Left lung (tissue), 10 donors: Measurements from ENCODE around the gene STIM1. TPM values are rescaled to one million over a fixed set of nuclear protein-coding genes. Genes with fewer than 3 reads are reported as not detected.
A peak's percentile ranks its signal among the peaks of the same experiment; 100 is the strongest.

Experiments used
- ATAC-seq: fragments of 200-7000 bp; cut with Tn5 transposase; one replicate; pipeline ENCODE4 v1.9.1; 2020; ENCODE audit warnings: moderate library complexity
- DNase-seq, 4 donors: peaks; one replicate each; pipeline ENCODE4 v3.0.0-alpha.2; 2013 to 2020
- H3K27ac ChIP-seq, 2 donors: fragments of 200-600 bp; sonication (generic) in 1 of 2; one replicate each; pipeline versions ENCODE4 v1.5.0 to v1.8.0; 2020 to 2021
- H3K27me3 ChIP-seq, 2 donors: fragments of 200-600 bp; sonication (generic) in 1 of 2; one replicate each; pipeline versions ENCODE4 v1.5.0 to v1.8.0; 2020 to 2021
- H3K36me3 ChIP-seq, 2 donors: fragments of 200-600 bp; sonication (generic) in 1 of 2; one replicate each; pipeline versions ENCODE4 v1.5.0 to v1.8.0; 2020 to 2021
- H3K4me1 ChIP-seq, 2 donors: fragments of 200-600 bp; one replicate each; pipeline ENCODE4 v1.8.0; 2021
- H3K4me3 ChIP-seq, 2 donors: fragments of 200-600 bp; sonication (generic) in 1 of 2; one replicate each; pipeline versions ENCODE4 v1.5.0 to v1.8.0; 2020 to 2021; ENCODE audit warnings: mild to moderate bottlenecking in 1 of 2
- H3K9me3 ChIP-seq, 2 donors: fragments of 200-600 bp; sonication (generic) in 1 of 2; one replicate each; pipeline versions ENCODE4 v1.5.0 to v1.8.0; 2020 to 2021
- intact Hi-C, 2 donors: fragments of 100-400 bp; cut with DNase I; formaldehyde crosslinking; loops; one replicate each; pipeline versions ENCODE4 v1.11.2 to v1.14.2; 2022
- polyA plus RNA-seq, 6 donors: library from polyadenylated mRNA; unstranded; fragments of 120-200 nt; gene quantifications; one replicate each; pipeline ENCODE4 v1.2.1, GENCODE V29; 2013; ENCODE audit not compliant: insufficient read length in 6 of 6
- total RNA-seq, 2 donors: library from RNA; stranded (reverse); fragmentation: NEBNext Ultra II Directional; extraction: Animal tissue kit (Norgen Biotek cat#: 25700); gene quantifications; one replicate each; pipeline ENCODE4 v1.2.1, GENCODE V29; 2021
- TF ChIP-seq, protein P1 (sequence below), 2 donors: fragments of 200-600 bp; sonication (generic) in 1 of 2; IDR thresholded peaks; one replicate each; pipeline versions ENCODE4 v1.5.0 to v1.8.0; 2021; ENCODE audit warnings: antibody characterized with exemption in 2 of 2
- donor health status: DM: no; HTN: yes; CAD: no.
- donor health status: DM: no; HTN: no; CAD: no.

The STIM1 gene
- total and polyA plus RNA-seq, 8 donors, result 38.9 to 56.0 (median 49.8) TPM

DNA sequence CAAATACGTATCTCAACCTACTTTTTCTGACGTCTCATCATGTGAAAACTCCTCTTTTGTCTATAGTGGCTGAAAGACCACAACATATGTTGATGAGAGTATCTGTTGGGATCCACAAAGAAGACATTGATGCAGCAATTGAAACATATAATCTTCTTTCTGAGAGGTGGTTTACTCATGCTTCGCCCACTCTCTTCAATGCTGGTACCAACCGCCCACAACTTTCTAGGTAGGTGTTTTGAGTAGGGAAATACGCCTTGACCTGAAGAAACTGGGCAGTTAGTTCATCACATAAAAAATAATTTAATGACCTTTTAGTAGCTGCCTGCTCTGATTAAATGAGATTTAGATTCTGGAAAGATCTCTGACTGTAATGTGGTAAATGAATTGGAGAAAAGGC, 256.4 kb downstream of the STIM1 start:
- H3K9me3 ChIP-seq, result no peaks in the 10 kb centered on the region
- H3K4me3 ChIP-seq, result no peak overlapping the region
- H3K27ac ChIP-seq, result no peak overlapping the region
- no peaks in the 10 kb centered on the region for H3K27me3 ChIP-seq
- ATAC-seq (no peak), DNase-seq (no peak)
- H3K4me1 ChIP-seq, result no peaks in the 10 kb centered on the region
- H3K36me3 ChIP-seq, result peaks cover 0 to 96% of the 10 kb centered on the region in 2 donors
- intact Hi-C loops, result no loop called here
- TF ChIP-seq, protein P1, sequence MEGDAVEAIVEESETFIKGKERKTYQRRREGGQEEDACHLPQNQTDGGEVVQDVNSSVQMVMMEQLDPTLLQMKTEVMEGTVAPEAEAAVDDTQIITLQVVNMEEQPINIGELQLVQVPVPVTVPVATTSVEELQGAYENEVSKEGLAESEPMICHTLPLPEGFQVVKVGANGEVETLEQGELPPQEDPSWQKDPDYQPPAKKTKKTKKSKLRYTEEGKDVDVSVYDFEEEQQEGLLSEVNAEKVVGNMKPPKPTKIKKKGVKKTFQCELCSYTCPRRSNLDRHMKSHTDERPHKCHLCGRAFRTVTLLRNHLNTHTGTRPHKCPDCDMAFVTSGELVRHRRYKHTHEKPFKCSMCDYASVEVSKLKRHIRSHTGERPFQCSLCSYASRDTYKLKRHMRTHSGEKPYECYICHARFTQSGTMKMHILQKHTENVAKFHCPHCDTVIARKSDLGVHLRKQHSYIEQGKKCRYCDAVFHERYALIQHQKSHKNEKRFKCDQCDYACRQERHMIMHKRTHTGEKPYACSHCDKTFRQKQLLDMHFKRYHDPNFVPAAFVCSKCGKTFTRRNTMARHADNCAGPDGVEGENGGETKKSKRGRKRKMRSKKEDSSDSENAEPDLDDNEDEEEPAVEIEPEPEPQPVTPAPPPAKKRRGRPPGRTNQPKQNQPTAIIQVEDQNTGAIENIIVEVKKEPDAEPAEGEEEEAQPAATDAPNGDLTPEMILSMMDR (IDR thresholded peaks at IDR 0.05), result no peak

DNA sequence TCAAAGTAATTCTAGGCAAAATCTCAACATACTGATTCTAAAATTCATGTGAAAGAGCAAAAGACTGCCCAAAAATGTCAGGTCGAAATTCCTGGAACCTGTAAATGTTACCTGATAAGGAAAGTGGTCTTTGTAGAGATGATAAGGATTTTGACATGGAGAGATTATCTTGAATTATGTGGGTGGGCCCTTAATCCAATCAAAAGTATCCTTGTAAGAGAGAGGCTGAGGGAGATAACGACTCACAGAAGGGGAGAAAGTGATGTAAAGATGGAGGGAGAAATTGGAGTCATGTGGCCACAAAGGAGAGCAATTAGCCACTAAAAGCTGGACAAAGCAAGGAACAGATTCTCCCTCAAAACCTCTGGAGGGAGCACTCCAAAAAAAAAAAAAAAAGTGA, 259.7 kb downstream of the STIM1 start:
- Histone ChIP-seq H3K9me3 (no peaks in the 10 kb centered on the region), H3K36me3 (peaks cover 0 to 77% of the 10 kb centered on the region in 2 donors), H3K27me3 (no peaks in the 10 kb centered on the region), H3K27ac (no peak overlapping the region), H3K4me1 (no peaks in the 10 kb centered on the region), H3K4me3 (no peak overlapping the region)
- TF ChIP-seq, protein P1 (IDR thresholded peaks at IDR 0.05), result no peak
- intact Hi-C loops, result no loop called here
- DNase-seq (no peak), ATAC-seq (no peak)

DNA sequence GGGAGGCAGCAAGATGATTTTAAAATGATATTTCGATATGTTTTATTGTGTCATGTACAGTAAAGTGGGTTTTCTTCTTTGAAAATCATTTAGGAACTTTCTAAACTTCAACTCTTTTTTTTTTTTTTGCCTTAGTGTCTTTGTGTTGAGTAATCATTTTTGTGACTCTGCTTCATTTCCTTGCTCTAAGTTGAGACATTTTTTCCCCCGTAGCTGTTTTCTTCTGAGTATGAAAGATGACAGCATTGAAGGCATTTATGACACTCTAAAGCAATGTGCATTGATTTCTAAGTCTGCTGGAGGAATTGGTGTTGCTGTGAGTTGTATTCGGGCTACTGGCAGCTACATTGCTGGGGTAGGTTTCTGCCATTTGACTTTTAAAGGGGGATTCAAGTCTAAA, 262.6 kb downstream of the STIM1 start:
- Histone ChIP-seq H3K36me3 (peaks cover 0 to 77% of the 10 kb centered on the region in 2 donors), H3K27ac (no peak overlapping the region), H3K9me3 (no peaks in the 10 kb centered on the region), H3K4me1 (no peaks in the 10 kb centered on the region), H3K27me3 (no peaks in the 10 kb centered on the region), H3K4me3 (no peak overlapping the region)
- DNase-seq, result no peak
- TF ChIP-seq, protein P1 (IDR thresholded peaks at IDR 0.05), result no peak
- no peak for ATAC-seq
- intact Hi-C loops, result no loop called here

DNA sequence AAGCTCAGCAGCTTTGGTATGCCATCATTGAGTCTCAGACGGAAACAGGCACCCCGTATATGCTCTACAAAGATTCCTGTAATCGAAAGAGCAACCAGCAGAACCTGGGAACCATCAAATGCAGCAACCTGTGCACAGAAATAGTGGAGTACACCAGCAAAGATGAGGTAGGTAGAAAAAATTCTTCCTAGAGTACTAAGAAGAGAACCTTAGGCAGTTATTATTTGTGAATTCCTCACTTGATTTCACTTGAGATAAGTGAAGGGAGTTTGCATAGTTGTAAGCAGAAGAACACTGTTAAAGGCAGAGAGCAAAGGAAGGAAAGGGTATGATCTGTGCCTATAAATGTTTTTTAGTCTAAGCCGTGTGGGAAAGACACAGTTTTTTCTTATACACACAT, 267.8 kb downstream of the STIM1 start:
- ATAC-seq (peak; percentile 34), DNase-seq (no peak)
- no peak overlapping the region for H3K4me3 ChIP-seq
- no peaks in the 10 kb centered on the region for H3K4me1 ChIP-seq
- intact Hi-C loops, result no loop called here
- TF ChIP-seq, protein P1 (IDR thresholded peaks at IDR 0.05), result no peak
- H3K27me3 ChIP-seq, result no peaks in the 10 kb centered on the region
- peaks cover 0 to 90% of the 10 kb centered on the region in 2 donors for H3K36me3 ChIP-seq
- H3K9me3 ChIP-seq, result no peaks in the 10 kb centered on the region
- H3K27ac ChIP-seq, result no peak overlapping the region

DNA sequence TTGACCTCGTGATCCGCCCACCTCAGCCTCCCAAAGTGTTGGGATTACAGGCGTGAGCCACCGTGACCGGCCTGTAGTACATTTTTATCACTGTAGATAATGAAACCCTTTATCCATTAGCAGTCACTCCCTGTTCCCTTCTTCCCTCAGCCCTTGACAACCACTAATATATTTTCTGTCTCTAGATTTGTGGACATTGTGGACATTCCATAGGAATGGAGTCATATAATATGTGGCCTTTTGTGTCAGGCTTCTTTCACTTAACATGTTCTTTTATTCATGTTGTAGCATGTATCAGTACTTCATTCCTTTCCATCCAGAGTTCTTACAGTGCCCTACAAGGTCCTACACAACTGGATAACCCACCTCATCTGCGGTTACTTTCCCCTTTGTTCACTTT, 269.7 kb downstream of the STIM1 start:
- Histone ChIP-seq H3K27me3 (no peaks in the 10 kb centered on the region), H3K36me3 (peaks cover 0 to 94% of the 10 kb centered on the region in 2 donors), H3K9me3 (no peaks in the 10 kb centered on the region), H3K27ac (no peak overlapping the region), H3K4me1 (no peaks in the 10 kb centered on the region), H3K4me3 (no peak overlapping the region)
- ATAC-seq (no peak), DNase-seq (no peak)
- intact Hi-C loops, result no loop called here
- TF ChIP-seq, protein P1 (IDR thresholded peaks at IDR 0.05), result no peak
